Astrocyte (in vitro differentiated cells and primary cell): ENCODE results near the gene INO80.

ENCODE experiments used
- CTCF ChIP-seq: IDR thresholded peaks from 2 replicates; pipeline ENCODE4 v1.5.1; 2011; ENCODE audit warnings: low read depth, mild to moderate bottlenecking, inconsistent platforms, low read length, moderate library complexity; ENCODE audit not compliant: insufficient read depth
- EZH2 ChIP-seq: IDR thresholded peaks from 2 replicates; pipeline ENCODE4 v1.6.1; 2012; ENCODE audit warnings: mild to moderate bottlenecking, low read length, inconsistent platforms; ENCODE audit not compliant: insufficient read depth

GRCh38 chr15:41085029-41085428, 31.1 kb downstream of the INO80 start:
- TF ChIP-seq EZH2 (no peak), CTCF (no peak)
